RPMI8226 (cell line): Measurements from ENCODE around the gene HYAL2.
A peak's percentile ranks its signal among the peaks of the same experiment; 100 is the strongest.
"Not testable (repeated sequence)": the region's sequence is repeated elsewhere in the genome, so short reads cannot be mapped to it uniquely, and the experiment has no call there.

Experiments
- DNase-seq: peaks from one replicate; pipeline ENCODE4 v3.0.0-alpha.2; 2015

HYAL2 gene

GRCh38 chr3:50327129-50327528 is 4.6 kb upstream of the HYAL2 start:
- no peak for DNase-seq

- no peak for DNase-seq
Observed at GRCh38 chr3:50326182-50326541, 3.6 kb upstream of the HYAL2 start.

- no peak for DNase-seq
Observed at GRCh38 chr3:50325497-50326181, 3.1 kb upstream of the HYAL2 start.

- DNase-seq, result no peak
Observed at GRCh38 chr3:50325113-50325480, 2.6 kb upstream of the HYAL2 start.

- peak; percentile 72 for DNase-seq
Observed at GRCh38 chr3:50324351-50325112, 2.0 kb upstream of the HYAL2 start.

GRCh38 chr3:50323614-50324199 is 1.2 kb upstream of the HYAL2 start:
- no peak for DNase-seq

- DNase-seq, result no peak
Observed at GRCh38 chr3:50323092-50323600, 601 bp upstream of the HYAL2 start.

- no peak for DNase-seq
Observed at GRCh38 chr3:50322115-50322385, 495 bp downstream of the HYAL2 start.

- DNase-seq, result peak; percentile 92
Observed at GRCh38 chr3:50321336-50322114, 1.0 kb downstream of the HYAL2 start.

GRCh38 chr3:50320853-50321335 is 1.7 kb downstream of the HYAL2 start:
- DNase-seq, result peak; percentile 84

GRCh38 chr3:50319894-50320625 is 2.5 kb downstream of the HYAL2 start:
- DNase-seq, result no peak

- no peak for DNase-seq
Observed at GRCh38 chr3:50319181-50319893, 3.2 kb downstream of the HYAL2 start.

GRCh38 chr3:50318615-50319014 is 3.9 kb downstream of the HYAL2 start:
- no peak for DNase-seq

GRCh38 chr3:50318163-50318562 is 4.4 kb downstream of the HYAL2 start:
- DNase-seq, result no peak

GRCh38 chr3:50317300-50317699 is 5.2 kb downstream of the HYAL2 start:
- no peak for DNase-seq

- no peak for DNase-seq
Observed at GRCh38 chr3:50316657-50317242, 5.8 kb downstream of the HYAL2 start.

GRCh38 chr3:50314816-50315215 is 7.7 kb downstream of the HYAL2 start:
- DNase-seq, result no peak

GRCh38 chr3:50314342-50314741 is 8.2 kb downstream of the HYAL2 start:
- DNase-seq, result peak; percentile 42

GRCh38 chr3:50312041-50312440 is 10.5 kb downstream of the HYAL2 start:
- DNase-seq, result not testable (repeated sequence)

GRCh38 chr3:50304601-50305000 is 17.9 kb downstream of the HYAL2 start:
- DNase-seq, result no peak

- no peak for DNase-seq
Observed at GRCh38 chr3:50303013-50303815, 19.3 kb downstream of the HYAL2 start, which contains the start of gene HYAL1. Gene HYAL1 (minus strand): TSS chr3:50303574. CDS start chr3:50302956, 618 bp downstream.
